ENCODE data around the gene HOXA6. TPM values are rescaled to one million over a fixed set of nuclear protein-coding genes. Genes with fewer than 3 reads are reported as not detected.
A peak's percentile ranks its signal among the peaks of the same experiment; 100 is the strongest.

The HOXA6 gene
- total RNA-seq, 1 experiment from 2014 or later: 0.65 TPM

DNA sequence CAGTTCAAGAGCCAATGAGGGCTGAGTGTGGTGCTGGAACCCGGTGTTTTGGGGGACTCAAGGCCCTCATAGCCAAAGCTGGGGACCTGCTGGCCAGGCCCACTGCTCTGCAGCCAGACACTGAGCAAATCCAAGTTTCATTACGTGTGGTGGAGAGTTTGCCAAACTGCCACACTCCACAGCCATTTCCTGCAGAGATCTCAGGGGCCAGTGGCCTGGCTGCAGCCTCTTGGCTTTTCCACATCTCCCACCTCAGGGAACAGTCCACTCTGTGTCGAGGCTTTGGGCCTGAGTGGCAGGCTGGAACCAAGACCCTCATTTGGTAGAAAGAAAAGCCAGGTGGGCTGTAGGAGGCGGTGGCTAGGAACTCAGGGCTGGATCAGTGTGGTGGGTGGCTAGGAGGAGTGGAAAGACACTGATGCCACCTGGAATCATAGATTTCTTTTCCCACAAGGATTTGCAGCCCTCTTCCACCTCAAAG lies 34.3 kb upstream of the HOXA6 start:
- Histone ChIP-seq H3K9me2 (ENCODE audit: insufficient read depth) (no peaks in the 10 kb centered on the region), H3K27ac (no peak overlapping the region), H3K27me3 (ENCODE audit: insufficient read depth, low read depth) (no peaks in the 10 kb centered on the region), H3K36me3 (ENCODE audit: low read depth) (no peaks in the 10 kb centered on the region), H3K4me2 (no peak overlapping the region), H3F3A (ENCODE audit: insufficient read depth, low read depth) (peaks cover 31% of the 10 kb centered on the region), H3K9me3 (ENCODE audit: insufficient read depth, low read depth) (no peaks in the 10 kb centered on the region), H3K4me3 (no peak overlapping the region), H2AFZ (no peak overlapping the region), H3K4me1 (replicated peaks; ENCODE audit: insufficient read depth) (peaks cover 12% of the 10 kb centered on the region), H3K79me2 (ENCODE audit: low read depth) (no peaks in the 10 kb centered on the region), H4K20me1 (ENCODE audit: insufficient read depth) (no peaks in the 10 kb centered on the region)
- intact Hi-C loops (cut with micrococcal nuclease; ENCODE audit: unreplicated experiment): loop anchor here (5.0 kb wide), 1 partner anchor 1290 kb away; no protein-coding TSS in a partner anchor
- no peak for DNase-seq
- CTCF ChIA-PET: interaction anchor here (0.6 kb wide), 1 partner anchor 1253 kb away, joined by 3 read pairs; no protein-coding TSS in a partner anchor
- TF ChIP-seq EZH2 (IDR thresholded peaks at IDR 0.05; ENCODE audit: low read depth): no peak
- TF ChIP-seq CTCF (conservative IDR thresholded peaks at IDR 0.05): no peak
- POLR2A ChIA-PET (ENCODE audit: unreplicated experiment): no interaction called here
- BruUV-seq (replicated peaks): no TSS peak

- Histone ChIP-seq H3K27ac (no peak overlapping the region), H3K36me3 (ENCODE audit: low read depth) (no peaks in the 10 kb centered on the region), H3K79me2 (ENCODE audit: low read depth) (no peaks in the 10 kb centered on the region), H2AFZ (no peak overlapping the region), H3K4me1 (replicated peaks; ENCODE audit: insufficient read depth) (peaks cover 12% of the 10 kb centered on the region), H3K9me3 (ENCODE audit: insufficient read depth, low read depth) (no peaks in the 10 kb centered on the region), H3K9me2 (ENCODE audit: insufficient read depth) (no peaks in the 10 kb centered on the region), H3K4me3 (no peak overlapping the region), H4K20me1 (ENCODE audit: insufficient read depth) (no peaks in the 10 kb centered on the region), H3K27me3 (ENCODE audit: insufficient read depth, low read depth) (no peaks in the 10 kb centered on the region), H3K4me2 (no peak overlapping the region), H3F3A (ENCODE audit: insufficient read depth, low read depth) (peaks cover 20% of the 10 kb centered on the region)
- intact Hi-C loops (cut with micrococcal nuclease; ENCODE audit: unreplicated experiment): loop anchor here (5.0 kb wide), 1 partner anchor 1288 kb away; no protein-coding TSS in a partner anchor
- POLR2A ChIA-PET (ENCODE audit: unreplicated experiment): no interaction called here
- no TSS peak for BruUV-seq (replicated peaks)
- TF ChIP-seq EZH2 (IDR thresholded peaks at IDR 0.05; ENCODE audit: low read depth) (no peak), CTCF (conservative IDR thresholded peaks at IDR 0.05) (no peak)
- no peak for DNase-seq
- CTCF ChIA-PET: interaction anchor here (1.1 kb wide), 1 partner anchor 20 kb away, joined by 12 read pairs; no protein-coding TSS in a partner anchor
These were observed 33.2 kb upstream of the HOXA6 start for GRCh38 chr7:27180431-27181420.

GRCh38 chr7:27179503-27180430 lies 32.2 kb upstream of the HOXA6 start:
- Histone ChIP-seq H3K27me3 (ENCODE audit: insufficient read depth, low read depth) (no peaks in the 10 kb centered on the region), H3K4me3 (no peak overlapping the region)

More at GRCh38 chr7:27179503-27180430, 32.2 kb upstream of the HOXA6 start:
- ChIA-PET CTCF (interaction anchor here (0.7 to 1.1 kb wide), 3 partner anchors 19 to 423 kb away, joined by 3 to 12 read pairs (median 3); no protein-coding TSS in a partner anchor), POLR2A (ENCODE audit: unreplicated experiment) (no interaction called here)
- BruUV-seq (replicated peaks): no TSS peak
- TF ChIP-seq EZH2 (IDR thresholded peaks at IDR 0.05; ENCODE audit: low read depth) (no peak), CTCF (conservative IDR thresholded peaks at IDR 0.05) (peak; percentile 96)
- Histone ChIP-seq H3K27ac (no peak overlapping the region), H3K9me3 (ENCODE audit: insufficient read depth, low read depth) (no peaks in the 10 kb centered on the region), H3K36me3 (ENCODE audit: low read depth) (no peaks in the 10 kb centered on the region), H3K9me2 (ENCODE audit: insufficient read depth) (no peaks in the 10 kb centered on the region), H3K4me2 (peak overlapping the region; percentile 43; the same call in 1 of the 2 replicates), H2AFZ (no peak overlapping the region), H3K79me2 (ENCODE audit: low read depth) (no peaks in the 10 kb centered on the region), H3F3A (ENCODE audit: insufficient read depth, low read depth) (peaks cover 12% of the 10 kb centered on the region; the same call in 1 of the 2 replicates), H3K4me1 (replicated peaks; ENCODE audit: insufficient read depth) (peaks cover 9% of the 10 kb centered on the region), H4K20me1 (ENCODE audit: insufficient read depth) (no peaks in the 10 kb centered on the region)
- peak in 1 of 2 experiments; percentile 62 for DNase-seq
- intact Hi-C loops (cut with micrococcal nuclease; ENCODE audit: unreplicated experiment): loop anchor here (5.0 kb wide), 1 partner anchor 1287 kb away; no protein-coding TSS in a partner anchor
